ENCODE results near the gene CSNK1D.

CSNK1D gene

GRCh38 chr17:82320956-82321927 lies 47.7 kb upstream of the CSNK1D start:
- H3K4me3 ChIP-seq (ENCODE audit: low read length), result peak overlapping the region; percentile 78
- no peaks in the 10 kb centered on the region for H3K36me3 ChIP-seq (replicated peaks; ENCODE audit: low read depth, low read length)
- peaks cover 20% of the 10 kb centered on the region for H3K27me3 ChIP-seq (ENCODE audit: low read depth, low read length)
- H3K4me1 ChIP-seq (ENCODE audit: low read length), result peaks cover 21% of the 10 kb centered on the region
- TF ChIP-seq EZH2phosphoT487 (IDR thresholded peaks at IDR 0.05; ENCODE audit: low read depth), result no peak
- peak; percentile 88 for TF ChIP-seq CTCF (IDR thresholded peaks at IDR 0.05; ENCODE audit: low read depth, low read length)
- peak overlapping the region; percentile 14; the same call in 1 of the 2 replicates for H3K27ac ChIP-seq (ENCODE audit: low read length)
- H4K20me1 ChIP-seq (ENCODE audit: insufficient read depth, low read length), result no peaks in the 10 kb centered on the region
- H3K9ac ChIP-seq (ENCODE audit: low read length), result peak overlapping the region; percentile 52
- peak overlapping the region; percentile 95 for H3K4me2 ChIP-seq (ENCODE audit: low read length)
- H3K9me3 ChIP-seq (ENCODE audit: insufficient read depth, low read length), result no peaks in the 10 kb centered on the region
- H3K79me2 ChIP-seq (ENCODE audit: low read length), result no peaks in the 10 kb centered on the region
- peak overlapping the region; percentile 70 for H2AFZ ChIP-seq (ENCODE audit: low read depth, low read length)

GRCh38 chr17:82320140-82320840 lies 46.8 kb upstream of the CSNK1D start:
- Histone ChIP-seq H3K4me2 (ENCODE audit: low read length) (peak overlapping the region; percentile 95; the same call in 1 of the 2 replicates), H2AFZ (ENCODE audit: low read depth, low read length) (no peak overlapping the region), H3K79me2 (ENCODE audit: low read length) (no peaks in the 10 kb centered on the region), H4K20me1 (ENCODE audit: insufficient read depth, low read length) (no peaks in the 10 kb centered on the region), H3K27ac (ENCODE audit: low read length) (no peak overlapping the region), H3K4me3 (ENCODE audit: low read length) (no peak overlapping the region), H3K27me3 (ENCODE audit: low read depth, low read length) (peaks cover 17% of the 10 kb centered on the region), H3K9me3 (ENCODE audit: insufficient read depth, low read length) (no peaks in the 10 kb centered on the region), H3K4me1 (ENCODE audit: low read length) (peaks cover 21% of the 10 kb centered on the region), H3K36me3 (replicated peaks; ENCODE audit: low read depth, low read length) (no peaks in the 10 kb centered on the region), H3K9ac (ENCODE audit: low read length) (no peak overlapping the region)
- TF ChIP-seq EZH2phosphoT487 (IDR thresholded peaks at IDR 0.05; ENCODE audit: low read depth) (no peak), CTCF (IDR thresholded peaks at IDR 0.05; ENCODE audit: low read depth, low read length) (no peak)

- no peaks in the 10 kb centered on the region for H3K9me3 ChIP-seq (ENCODE audit: insufficient read depth, low read length)
- H3K4me3 ChIP-seq (ENCODE audit: low read length), result no peak overlapping the region
- no peak overlapping the region for H2AFZ ChIP-seq (ENCODE audit: low read depth, low read length)
- TF ChIP-seq EZH2phosphoT487 (IDR thresholded peaks at IDR 0.05; ENCODE audit: low read depth) (no peak), CTCF (IDR thresholded peaks at IDR 0.05; ENCODE audit: low read depth, low read length) (no peak)
- H3K27ac ChIP-seq (ENCODE audit: low read length), result no peak overlapping the region
- H3K4me2 ChIP-seq (ENCODE audit: low read length), result no peak overlapping the region
- H3K4me1 ChIP-seq (ENCODE audit: low read length), result peaks cover 16% of the 10 kb centered on the region
- H3K9ac ChIP-seq (ENCODE audit: low read length), result no peak overlapping the region
- peaks cover 11% of the 10 kb centered on the region; the same call in 1 of the 2 replicates for H3K27me3 ChIP-seq (ENCODE audit: low read depth, low read length)
- no peaks in the 10 kb centered on the region for H4K20me1 ChIP-seq (ENCODE audit: insufficient read depth, low read length)
- H3K36me3 ChIP-seq (replicated peaks; ENCODE audit: low read depth, low read length), result no peaks in the 10 kb centered on the region
- H3K79me2 ChIP-seq (ENCODE audit: low read length), result no peaks in the 10 kb centered on the region
These were observed 46.1 kb upstream of the CSNK1D start for GRCh38 chr17:82319619-82320062.
